Posterior vena cava (tissue), 2 donors: ENCODE data around the gene CKAP5. TPM values are rescaled to one million over a fixed set of nuclear protein-coding genes. Genes with fewer than 3 reads are reported as not detected.

ENCODE experiments used
- microRNA-seq, 2 donors: library from miRNA; unstranded; fragments of <30 nt; microRNA quantifications; one replicate each; pipeline ENCODE4 v1.2.0, GENCODE V29; 2020 to 2021; ENCODE audit warnings: borderline microRNAs expressed in 2 of 2
- total RNA-seq, 2 donors: library from RNA; stranded (reverse); fragmentation: NEBNext Ultra II Directional; extraction: Animal tissue kit (Norgen Biotek cat#: 25700); gene quantifications; one replicate each; pipeline ENCODE4 v1.2.1, GENCODE V29; 2021
- donor health status: DM: yes; HTN: yes; CAD: no.
- donor health status: DM: yes; HTN: yes; CAD: no.

The CKAP5 gene
- total RNA-seq, 2 donors from 2014 or later, result 56.8 to 66.4 TPM

Small RNA genes within 50 kb of the gene (microRNA-seq; reads per million reads assigned to microRNA genes)
- 0 to 0.26 reads per million in 2 donors for gene MIR5582

Other genes with a start within 250 kb of the CKAP5 start
- 1 to 10 TPM; 3.5 to 3.9 TPM for gene HARBI1, start 229.1 kb downstream of the CKAP5 start, total RNA-seq
- gene ATG13, start 228.7 kb downstream of the CKAP5 start, total RNA-seq, result 10 to 100 TPM; 40.8 to 52.9 TPM
- 100 to 1,000 TPM; 265 to 283 TPM for gene ARHGAP1, start 145.7 kb downstream of the CKAP5 start, total RNA-seq
- 1 to 10 TPM; 5.4 to 5.7 TPM for gene ZNF408, start 145.2 kb downstream of the CKAP5 start, total RNA-seq
- not detected for gene F2, start 127.1 kb downstream of the CKAP5 start, total RNA-seq
- 10 to 100 TPM in 1 of 2 donors, 1 to 10 TPM in 1; 9.1 to 10.1 TPM for gene LRP4, start 72.3 kb upstream of the CKAP5 start, total RNA-seq
- gene CSTPP1, start 90.5 kb upstream of the CKAP5 start, total RNA-seq, result 10 to 100 TPM; 17.8 to 19.8 TPM